GM23248 (cell line): Measurements from ENCODE around the gene PHOX2A.

Experiments
- EZH2 ChIP-seq: fragments of 200-600 bp; sonication (generic); IDR thresholded peaks from 2 replicates; pipeline ENCODE4 v1.6.1; 2018; ENCODE audit warnings: antibody characterized with exemption, mild to moderate bottlenecking; ENCODE audit not compliant: insufficient read depth, poor library complexity, severe bottlenecking
- EZH2phosphoT487 ChIP-seq: fragments of 200-600 bp; sonication (generic); IDR thresholded peaks from 2 replicates; pipeline ENCODE4 v1.6.1; 2018; ENCODE audit warnings: antibody characterized with exemption, moderate library complexity, mild to moderate bottlenecking, low read depth; ENCODE audit not compliant: insufficient read depth

GRCh38 chr11:72223615-72224563 is 20.1 kb downstream of the PHOX2A start:
- no peak for TF ChIP-seq EZH2phosphoT487
- no peak for TF ChIP-seq EZH2
